ENCODE data around the gene RB1. TPM values are rescaled to one million over a fixed set of nuclear protein-coding genes. Genes with fewer than 3 reads are reported as not detected.
"Not testable (repeated sequence)": the region's sequence is repeated elsewhere in the genome, so short reads cannot be mapped to it uniquely, and the experiment has no call there.

RB1 gene
- total and polyA plus RNA-seq, 8 donors, result 32.1 to 53.1 (median 47.4) TPM

GRCh38 chr13:48334534-48335127 is 31.1 kb downstream of the RB1 start:
- peak in 1 of 4 donors; percentile 25 for DNase-seq

DNA sequence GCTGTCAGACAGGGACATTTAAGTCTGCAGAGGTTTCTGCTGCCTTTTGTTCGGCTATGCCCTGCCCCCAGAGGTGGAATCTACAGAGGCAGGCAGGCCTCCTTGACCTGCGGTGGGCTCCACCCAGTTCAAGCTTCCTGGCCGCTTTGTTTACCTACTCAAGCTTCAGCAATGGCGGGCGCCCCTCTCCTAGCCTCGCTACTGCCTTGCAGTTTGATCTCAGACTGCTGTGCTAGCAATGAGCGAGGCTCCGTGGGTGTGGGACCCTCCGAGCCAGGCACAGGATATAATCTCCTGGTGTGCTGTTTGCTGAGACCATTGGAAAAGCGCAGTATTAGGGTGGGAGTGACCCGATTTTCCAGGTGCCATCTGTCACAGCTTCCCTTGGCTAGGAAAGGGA is 35.6 kb downstream of the RB1 start:
- not testable (repeated sequence) for H3K4me3 ChIP-seq, H3K27me3 ChIP-seq

More at GRCh38 chr13:48334534-48335127, 31.1 kb downstream of the RB1 start:
- peaks cover 0 to 9% of the 10 kb centered on the region in 2 donors for H3K4me1 ChIP-seq
- intact Hi-C loops (cut with DNase I), result loop anchor here in 1 of 2 donors (5.0 kb wide), 1 partner anchor 248 kb away; no protein-coding TSS in a partner anchor
- peaks cover 0 to 14% of the 10 kb centered on the region in 2 donors for H3K36me3 ChIP-seq
- peak; percentile 30 to 41 for TF ChIP-seq CTCF (IDR thresholded peaks at IDR 0.05)
- H3K4me3 ChIP-seq, result no peak overlapping the region
- H3K27ac ChIP-seq, result no peak overlapping the region
- H3K9me3 ChIP-seq, result peaks cover 0 to 9% of the 10 kb centered on the region in 2 donors
- ATAC-seq, result peak; percentile 84
- no peaks in the 10 kb centered on the region for H3K27me3 ChIP-seq

DNA sequence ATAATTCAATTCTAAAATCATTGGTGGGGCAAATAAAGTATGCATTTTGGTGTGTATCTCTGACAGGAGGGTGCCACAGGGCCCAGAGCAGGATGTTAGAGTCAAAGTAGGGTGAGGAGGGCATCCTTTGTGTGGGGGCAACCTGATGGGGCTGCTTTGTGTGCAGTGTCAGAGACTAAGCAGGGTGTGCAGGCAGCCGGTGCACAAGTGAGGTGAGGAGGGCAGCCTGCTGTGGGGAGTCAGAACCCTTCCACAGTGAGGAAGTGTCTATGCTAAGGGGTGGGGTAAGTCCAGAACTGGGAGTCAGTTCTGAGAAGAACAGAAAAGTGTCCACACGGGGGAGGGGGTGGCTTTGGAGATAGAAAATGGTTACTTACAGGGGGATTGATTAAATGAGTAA is 40.7 kb downstream of the RB1 start:
- DNase-seq (no peak), ATAC-seq (no peak)
- Histone ChIP-seq H3K36me3 (peaks cover 0 to 42% of the 10 kb centered on the region in 2 donors), H3K4me3 (no peak overlapping the region), H3K4me1 (no peaks in the 10 kb centered on the region), H3K27me3 (no peaks in the 10 kb centered on the region), H3K9me3 (peaks cover 0 to 3% of the 10 kb centered on the region in 2 donors), H3K27ac (no peak overlapping the region)
- no peak for TF ChIP-seq CTCF (IDR thresholded peaks at IDR 0.05)
- intact Hi-C loops (cut with DNase I), result no loop called here

More for the DNA sequence above, 35.6 kb downstream of the RB1 start:
- intact Hi-C loops (cut with DNase I); H3K9me3 ChIP-seq; ATAC-seq; H3K27ac ChIP-seq; H3K4me1 ChIP-seq: not testable (repeated sequence)
- peaks cover 0 to 19% of the 10 kb centered on the region in 2 donors for H3K36me3 ChIP-seq
- peak in 1 of 4 donors; percentile 20 for DNase-seq

DNA sequence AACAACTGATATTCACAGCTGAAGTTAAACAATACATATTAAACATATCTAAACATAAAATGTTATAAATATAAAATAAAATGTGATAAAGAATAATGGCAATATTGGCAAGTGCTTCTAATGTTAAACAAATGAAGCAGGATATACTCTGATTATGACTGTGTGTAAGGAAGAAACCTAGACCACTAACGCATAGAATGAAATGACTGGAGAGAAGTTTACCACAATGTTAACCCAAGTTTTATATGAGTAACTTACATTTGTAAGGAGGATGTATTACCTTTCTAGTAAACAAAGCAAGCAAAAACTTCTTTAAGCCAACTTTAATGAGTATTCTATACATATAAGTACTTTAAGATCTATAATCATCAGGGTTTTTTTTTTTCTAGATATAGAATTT is 43.0 kb downstream of the RB1 start:
- intact Hi-C loops (cut with DNase I), result no loop called here
- Histone ChIP-seq H3K36me3 (peaks cover 0 to 56% of the 10 kb centered on the region in 2 donors), H3K4me1 (no peaks in the 10 kb centered on the region), H3K27me3 (no peaks in the 10 kb centered on the region), H3K9me3 (no peaks in the 10 kb centered on the region), H3K27ac (no peak overlapping the region), H3K4me3 (no peak overlapping the region)
- DNase-seq, result no peak
- no peak for ATAC-seq
- no peak for TF ChIP-seq CTCF (IDR thresholded peaks at IDR 0.05)

DNA sequence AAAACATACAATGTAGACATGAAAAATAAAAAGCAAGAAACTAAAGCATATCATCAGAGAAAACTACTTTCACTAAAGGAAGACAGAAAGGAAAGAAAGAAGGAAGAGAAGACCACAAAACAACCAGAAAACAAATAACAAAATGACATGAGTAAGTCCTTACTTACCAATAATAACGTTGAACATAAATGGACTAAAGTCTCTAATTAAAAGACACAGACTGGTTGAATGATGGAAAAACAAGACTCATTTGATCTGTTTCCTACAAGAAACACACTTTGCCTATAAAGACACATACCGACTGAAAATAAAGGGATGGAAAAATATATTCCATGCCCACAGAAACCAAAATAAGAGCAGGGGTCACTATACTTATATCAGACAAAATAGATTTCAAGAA is 46.0 kb downstream of the RB1 start:
- Histone ChIP-seq H3K9me3 (peaks cover 0 to 25% of the 10 kb centered on the region in 2 donors), H3K4me3 (no peak overlapping the region), H3K36me3 (peaks cover 0 to 77% of the 10 kb centered on the region in 2 donors), H3K27ac (no peak overlapping the region), H3K27me3 (no peaks in the 10 kb centered on the region), H3K4me1 (no peaks in the 10 kb centered on the region)
- no peak for TF ChIP-seq CTCF (IDR thresholded peaks at IDR 0.05)
- DNase-seq, result no peak
- intact Hi-C loops (cut with DNase I), result no loop called here
- ATAC-seq, result no peak

GRCh38 chr13:48353590-48353989 is 50.0 kb downstream of the RB1 start:
- Histone ChIP-seq H3K4me1 (no peaks in the 10 kb centered on the region), H3K27me3 (no peaks in the 10 kb centered on the region), H3K27ac (no peak overlapping the region), H3K4me3 (no peak overlapping the region), H3K36me3 (peaks cover 0 to 53% of the 10 kb centered on the region in 2 donors), H3K9me3 (peaks cover 0 to 25% of the 10 kb centered on the region in 2 donors)
- TF ChIP-seq CTCF (IDR thresholded peaks at IDR 0.05), result no peak
- DNase-seq (no peak), ATAC-seq (no peak)
- intact Hi-C loops (cut with DNase I), result no loop called here

DNA sequence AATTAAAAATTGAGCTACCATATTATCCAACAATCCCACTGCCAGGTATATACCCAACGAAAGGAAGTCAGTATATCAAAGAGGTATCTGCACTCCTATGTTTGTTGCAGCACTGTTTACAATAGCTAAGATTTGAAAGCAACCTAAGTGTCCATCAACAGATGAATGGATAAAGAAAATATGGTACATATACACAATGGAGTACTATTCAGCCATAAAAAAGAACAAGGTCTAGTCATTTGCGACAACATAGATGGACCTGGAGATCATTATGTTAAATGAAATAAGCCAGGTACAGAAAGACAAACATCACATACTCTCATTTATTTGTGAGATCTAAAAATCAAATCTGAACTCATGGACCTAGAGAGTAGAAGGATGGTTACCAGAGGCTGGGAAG is 52.0 kb downstream of the RB1 start:
- H3K4me1 ChIP-seq; H3K27ac ChIP-seq; H3K4me3 ChIP-seq; H3K27me3 ChIP-seq; ATAC-seq; DNase-seq; intact Hi-C loops (cut with DNase I): not testable (repeated sequence)
- peaks cover 0 to 35% of the 10 kb centered on the region in 2 donors for H3K36me3 ChIP-seq
- peaks cover 0 to 25% of the 10 kb centered on the region in 2 donors for H3K9me3 ChIP-seq
